HG03439 (cell line): Measurements from ENCODE around the gene AQP7.
"Not testable (repeated sequence)": the region's sequence is repeated elsewhere in the genome, so short reads cannot be mapped to it uniquely, and the experiment has no call there.

Experiments used
- ATAC-seq: cut with Tn5 transposase; IDR thresholded peaks from one replicate; pipeline ENCODE4 v1.9.1; 2021; ENCODE audit warnings: mild to moderate bottlenecking, moderate library complexity; ENCODE audit not compliant: unreplicated experiment

The AQP7 gene

GRCh38 chr9:33377089-33377715 is 25.2 kb downstream of the AQP7 start:
- ATAC-seq, result no peak

DNA sequence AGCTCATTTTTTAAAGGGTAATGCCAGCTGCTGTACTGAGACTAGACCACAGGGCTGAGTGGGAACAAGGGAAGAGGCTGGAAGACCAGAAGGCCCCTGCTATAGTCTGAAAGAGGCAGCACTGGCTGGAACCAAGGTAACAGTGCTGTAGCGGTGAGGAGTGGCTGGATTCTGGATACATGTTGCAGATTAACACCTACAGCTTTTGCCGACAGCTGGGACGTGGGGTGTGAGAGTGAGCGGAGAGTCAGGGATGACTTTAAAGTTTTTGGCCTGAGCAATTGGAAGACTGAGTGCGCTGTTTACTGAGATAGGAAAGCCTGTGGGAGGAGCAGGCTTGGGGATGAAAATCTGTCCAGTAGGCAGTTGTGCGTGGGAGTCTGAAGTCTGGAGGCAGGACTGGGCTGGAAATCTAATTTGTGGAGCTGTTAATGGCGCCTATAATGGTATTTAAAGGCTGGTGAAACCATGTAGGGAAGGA is 26.5 kb downstream of the AQP7 start:
- no peak for ATAC-seq

- no peak for ATAC-seq
These were observed 27.0 kb downstream of the AQP7 start for GRCh38 chr9:33375238-33375840.

DNA sequence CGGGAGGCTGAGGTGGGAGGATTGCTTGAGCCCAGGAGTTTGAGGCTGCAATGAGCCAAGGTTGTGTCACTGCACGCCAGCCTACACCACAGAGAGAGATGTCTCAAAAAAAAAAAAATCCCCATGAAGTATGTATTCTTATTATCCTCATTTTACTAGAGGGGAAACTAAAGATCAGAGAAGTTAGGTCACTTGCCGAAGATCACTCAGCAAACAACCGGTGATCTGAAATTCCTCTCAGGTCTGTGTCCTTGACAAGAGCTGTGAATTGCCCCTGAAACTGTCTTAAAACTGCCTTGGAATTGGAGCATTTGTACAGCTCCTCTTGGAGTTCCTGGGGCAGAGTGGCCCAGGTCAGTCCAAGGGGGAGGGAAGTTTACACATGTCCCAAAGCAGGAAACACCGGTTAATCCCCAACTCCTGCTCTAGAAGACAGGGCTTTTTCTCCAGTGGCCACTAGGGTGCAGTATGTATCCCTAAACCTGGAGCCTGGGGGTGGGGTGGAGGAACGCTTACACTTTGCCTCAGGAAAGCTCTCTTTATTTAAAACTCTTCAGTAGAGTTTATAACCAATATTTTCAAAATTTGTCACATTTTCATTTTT is 27.6 kb downstream of the AQP7 start:
- no peak for ATAC-seq

DNA sequence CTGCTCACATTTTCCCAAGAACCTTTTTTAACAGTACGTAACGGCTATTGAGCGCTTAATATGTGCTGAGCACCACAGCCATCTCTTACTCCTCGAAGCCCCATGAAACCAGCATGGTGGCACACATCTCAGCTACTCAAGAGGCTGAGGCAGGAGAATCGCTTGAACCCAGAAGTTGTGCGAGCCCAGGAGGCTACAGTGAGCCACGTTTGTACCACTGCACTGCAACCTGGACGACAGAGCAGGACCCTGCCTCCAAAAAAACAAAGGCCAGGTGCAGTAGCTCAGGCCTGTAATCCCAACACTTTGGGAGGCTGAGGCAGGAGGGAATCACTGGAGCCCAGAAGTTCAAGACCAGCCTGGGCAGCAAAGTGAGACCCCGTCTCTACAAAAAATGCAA is 28.2 kb downstream of the AQP7 start:
- ATAC-seq, result no peak

DNA sequence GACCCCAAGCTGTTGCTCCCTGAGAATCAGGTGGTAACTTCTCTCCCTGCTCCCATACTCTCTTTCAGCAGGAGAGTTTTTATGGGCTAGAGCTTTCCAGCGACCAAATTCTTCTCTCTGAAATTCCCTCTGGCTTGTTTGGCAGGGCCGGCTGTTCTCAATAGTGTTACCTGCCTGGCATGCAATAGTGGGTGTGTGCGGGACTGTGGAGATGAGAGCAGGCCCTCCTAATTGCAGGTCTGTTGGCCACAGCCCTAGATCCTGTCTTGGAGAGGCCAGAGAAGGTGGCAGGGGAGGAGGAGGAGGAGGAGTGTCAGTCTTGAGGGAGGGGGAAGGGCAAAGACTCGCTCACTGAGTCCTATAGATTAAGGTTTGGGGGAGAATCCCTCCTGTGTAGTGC is 29.5 kb downstream of the AQP7 start:
- no peak for ATAC-seq

DNA sequence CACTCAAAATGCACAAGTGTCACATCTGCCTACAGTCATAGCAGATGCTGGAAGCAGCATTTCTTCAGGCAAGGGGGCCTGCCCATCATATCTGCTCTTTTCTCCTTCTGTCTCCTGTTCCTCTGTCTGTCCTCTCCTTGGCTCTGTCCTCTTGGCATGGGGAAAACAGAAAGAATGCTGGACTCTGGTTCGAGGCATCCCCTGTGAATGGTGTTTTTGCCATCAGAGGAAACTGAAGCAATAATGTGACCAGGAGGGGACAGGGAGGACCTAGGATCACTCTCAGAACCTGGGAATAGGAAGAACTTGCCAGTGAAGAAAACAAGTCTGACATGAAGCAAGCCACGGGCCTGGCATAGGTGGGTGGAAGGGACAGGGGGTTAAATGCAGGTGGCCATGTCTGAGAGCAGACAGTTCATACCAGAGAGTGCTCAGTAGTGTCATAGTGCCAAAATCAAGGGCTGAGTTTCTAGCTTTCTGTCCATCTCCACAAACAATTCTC is 35.3 kb downstream of the AQP7 start:
- no peak for ATAC-seq

- not testable (repeated sequence) for ATAC-seq
These were observed 37.6 kb downstream of the AQP7 start for GRCh38 chr9:33364814-33365213.

GRCh38 chr9:33364127-33364526 is 38.2 kb downstream of the AQP7 start:
- no peak for ATAC-seq

DNA sequence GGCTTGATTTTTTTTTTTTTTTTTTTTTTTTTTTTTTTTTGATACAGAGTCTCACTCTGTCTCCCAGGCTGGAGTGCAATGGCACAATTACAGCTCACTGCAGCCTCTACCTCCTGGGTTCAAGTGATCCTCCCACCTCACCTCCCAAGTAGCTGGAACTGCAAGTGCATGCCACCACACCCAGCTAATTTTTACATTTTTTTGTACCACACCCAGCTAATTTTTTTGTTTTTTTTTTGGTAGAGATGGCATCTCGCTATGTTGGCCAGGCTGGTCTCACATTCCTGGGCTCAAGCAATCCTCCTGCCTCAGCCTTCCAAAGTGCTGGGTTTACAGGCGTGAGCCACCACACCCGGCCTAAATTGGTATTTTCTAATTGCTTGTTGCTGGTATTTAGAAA is 43.7 kb downstream of the AQP7 start:
- not testable (repeated sequence) for ATAC-seq

DNA sequence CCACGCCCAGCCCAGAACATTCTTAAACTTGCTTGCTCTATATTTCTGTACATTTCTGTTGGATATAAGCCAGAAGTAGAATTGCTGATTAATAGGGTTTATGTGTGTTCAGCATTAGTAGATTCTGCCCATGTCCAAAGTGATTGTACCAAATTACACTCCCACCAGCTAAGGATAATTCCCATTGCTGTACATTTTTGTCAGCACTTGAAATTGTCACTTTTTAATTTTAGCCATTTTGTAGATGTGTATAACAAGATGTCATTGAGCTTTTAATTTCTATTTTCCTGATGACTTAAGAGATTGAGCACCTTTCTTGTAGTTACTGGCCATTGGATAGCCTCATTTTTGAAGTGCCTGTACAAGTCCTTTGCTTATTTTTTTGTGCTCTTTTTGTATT is 46.4 kb downstream of the AQP7 start:
- no peak for ATAC-seq

GRCh38 chr9:33354651-33355211 is 47.6 kb downstream of the AQP7 start:
- no peak for ATAC-seq

DNA sequence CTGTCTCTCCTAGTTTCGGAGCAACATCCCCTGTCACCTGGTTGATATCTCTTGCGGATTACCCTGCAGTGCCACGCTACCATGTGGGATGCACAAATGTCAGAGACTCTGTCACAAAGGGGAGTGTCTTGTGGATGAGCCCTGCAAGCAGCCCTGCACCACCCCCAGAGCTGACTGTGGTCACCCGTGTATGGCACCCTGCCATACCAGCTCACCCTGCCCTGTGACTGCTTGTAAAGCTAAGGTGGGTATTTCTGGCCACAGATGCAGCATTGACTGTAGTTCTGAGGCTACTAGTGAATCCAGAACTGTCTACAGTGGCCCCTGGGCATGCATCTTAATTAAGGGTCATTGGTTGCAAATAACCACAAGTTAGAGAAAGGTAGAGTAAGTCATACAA is 50.8 kb downstream of the AQP7 start:
- no peak for ATAC-seq

GRCh38 chr9:33350310-33350709 is 52.1 kb downstream of the AQP7 start:
- no peak for ATAC-seq

DNA sequence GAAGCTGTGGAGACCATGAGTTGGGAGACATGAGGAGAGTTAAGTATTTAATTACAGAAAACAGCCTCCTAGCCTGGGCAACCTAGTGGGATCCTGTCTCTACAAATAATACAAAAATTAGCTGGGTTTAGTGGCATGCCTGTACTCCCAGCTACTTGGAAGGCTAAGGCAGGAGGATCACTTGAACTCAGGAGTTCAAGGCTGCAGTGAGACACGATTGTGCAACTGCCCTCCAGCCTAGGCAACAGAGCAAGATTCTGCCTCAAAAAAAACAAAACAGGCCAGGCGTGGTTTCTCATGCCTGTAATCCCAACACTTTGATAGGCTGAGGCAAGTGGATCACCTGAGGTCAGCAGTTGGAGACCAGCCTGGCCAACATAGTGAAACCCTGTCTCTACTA is 52.6 kb downstream of the AQP7 start:
- ATAC-seq, result no peak

DNA sequence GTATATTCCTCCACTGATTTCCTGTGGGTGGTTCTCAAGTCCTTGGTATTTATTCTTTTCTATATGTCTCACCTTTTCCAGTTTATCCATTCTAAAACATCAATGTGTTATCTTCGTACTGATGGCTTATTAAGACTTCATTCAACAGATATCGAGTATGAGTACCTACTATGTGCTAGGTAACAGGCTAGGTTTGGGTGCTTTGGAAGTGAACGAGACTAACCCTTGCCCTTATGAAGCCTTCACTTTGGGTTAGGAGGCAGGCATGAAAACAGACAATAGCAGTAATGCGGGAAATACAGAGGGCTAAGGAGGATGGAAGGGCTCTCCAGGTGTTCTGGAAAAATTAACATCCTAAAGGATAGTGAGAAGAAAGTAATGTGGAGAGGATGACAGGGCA is 53.4 kb downstream of the AQP7 start:
- ATAC-seq, result no peak

- no peak for ATAC-seq
These were observed 55.8 kb downstream of the AQP7 start for GRCh38 chr9:33346564-33346963.

DNA sequence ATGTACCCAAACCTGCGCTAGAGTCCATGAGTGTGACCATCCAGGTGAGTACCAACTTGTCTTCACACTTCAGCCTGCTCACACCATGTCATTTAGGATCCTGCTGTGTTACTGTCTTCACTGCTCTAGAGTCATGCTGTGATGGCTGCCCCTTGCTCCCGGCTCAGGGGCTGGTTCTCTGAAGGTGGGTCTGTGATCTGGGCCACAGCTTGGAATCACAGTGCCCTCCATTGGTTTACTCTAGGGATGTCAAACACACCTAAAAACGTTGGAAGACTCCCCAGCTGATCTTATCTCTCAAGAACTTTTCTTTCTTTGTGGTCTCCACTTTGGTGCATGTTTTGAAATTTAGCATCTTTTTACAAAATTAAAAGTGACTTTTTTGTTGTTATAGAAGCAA is 58.2 kb downstream of the AQP7 start:
- no peak for ATAC-seq

DNA sequence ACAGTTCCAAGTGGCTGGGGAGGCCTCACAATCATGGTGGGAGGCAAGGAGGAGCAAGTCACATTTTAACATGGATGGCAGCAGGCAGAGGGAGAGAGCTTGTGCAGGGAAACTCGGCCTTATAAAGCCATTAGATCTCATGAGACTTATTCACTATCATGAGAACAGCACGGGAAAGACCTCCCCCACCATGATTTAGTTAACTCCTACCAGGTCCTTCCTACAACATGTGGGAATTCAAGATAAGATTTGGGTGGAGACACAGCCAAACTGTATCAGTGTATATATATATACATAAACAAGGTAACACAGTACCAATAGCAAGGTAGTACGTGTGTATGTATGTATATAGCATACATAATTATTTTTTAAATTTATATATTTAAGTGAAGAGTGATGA is 61.2 kb downstream of the AQP7 start:
- ATAC-seq, result no peak

DNA sequence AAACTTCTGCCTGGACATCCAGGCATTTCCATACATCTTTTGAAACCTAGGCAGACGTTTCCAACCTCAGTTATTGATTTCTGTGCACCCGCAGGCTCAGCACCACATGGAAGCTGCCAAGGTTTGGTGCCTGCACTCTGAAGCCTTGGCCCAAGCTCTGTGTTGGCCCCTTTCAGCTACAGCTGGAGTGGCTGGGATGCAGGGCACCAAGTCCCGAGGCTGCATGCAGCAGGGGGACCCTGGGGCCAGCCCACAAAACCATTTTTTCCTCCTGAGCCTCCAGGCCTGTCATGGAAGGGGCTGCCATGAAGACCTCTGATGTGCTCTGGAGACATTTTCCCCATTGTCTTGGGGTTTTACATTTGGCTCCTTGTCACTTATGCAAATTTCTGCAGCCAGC is 62.2 kb downstream of the AQP7 start:
- ATAC-seq, result no peak
